HTERT RPE-1 (cell line): Measurements from ENCODE around the gene SLC6A19.
"Not testable (repeated sequence)": the region's sequence is repeated elsewhere in the genome, so short reads cannot be mapped to it uniquely, and the experiment has no call there.

Source experiments
- in situ Hi-C: fragments of 300-500 bp; cut with MboI; formaldehyde crosslinking; loops from 4 replicates; pipeline ENCODE4 v1.14.3; 2020; ENCODE audit warnings: low sequenced_read_pairs

The SLC6A19 gene

GRCh38 chr5:1261643-1262042, 60.2 kb downstream of the SLC6A19 start:
- in situ Hi-C loops = no loop called here

DNA sequence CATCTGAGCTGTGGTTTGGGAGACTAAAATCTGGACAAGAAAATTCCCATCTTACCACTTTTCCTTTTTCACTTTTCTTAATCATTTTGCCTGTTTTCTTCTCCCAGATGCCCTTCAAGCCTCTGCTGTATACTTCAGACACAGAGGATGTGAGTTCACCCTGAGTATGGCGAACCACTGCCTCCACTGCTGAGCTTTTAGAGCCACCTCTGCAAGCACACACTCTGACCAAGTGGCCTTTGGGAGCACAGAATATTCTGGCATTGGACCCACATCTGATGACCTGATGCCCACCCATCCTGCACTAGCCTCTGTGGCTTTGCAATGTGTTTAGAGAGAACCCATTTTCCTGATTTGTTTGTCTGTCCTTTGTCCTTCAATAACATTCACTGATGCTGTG, 61.0 kb downstream of the SLC6A19 start:
- in situ Hi-C loops = no loop called here

DNA sequence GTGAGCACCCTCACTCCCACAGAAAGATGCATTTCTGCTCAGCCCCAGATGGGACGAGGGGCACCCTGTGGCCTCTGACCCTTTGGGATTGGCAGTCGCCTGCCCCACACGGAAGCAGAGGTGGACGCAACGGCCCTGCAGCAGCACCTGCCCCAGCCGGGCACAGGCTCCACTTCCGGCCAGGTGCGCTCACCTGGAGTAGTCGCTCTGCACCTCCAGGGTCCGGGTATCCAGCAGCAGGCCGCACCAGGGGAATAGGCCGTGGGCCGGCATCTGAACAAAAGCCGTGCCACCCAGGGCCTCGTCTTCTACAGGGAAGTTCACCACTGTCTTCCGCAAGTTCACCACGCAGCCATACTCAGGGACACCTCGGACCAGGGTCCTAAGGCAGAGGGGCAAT, 62.8 kb downstream of the SLC6A19 start:
- in situ Hi-C loops = no loop called here

DNA sequence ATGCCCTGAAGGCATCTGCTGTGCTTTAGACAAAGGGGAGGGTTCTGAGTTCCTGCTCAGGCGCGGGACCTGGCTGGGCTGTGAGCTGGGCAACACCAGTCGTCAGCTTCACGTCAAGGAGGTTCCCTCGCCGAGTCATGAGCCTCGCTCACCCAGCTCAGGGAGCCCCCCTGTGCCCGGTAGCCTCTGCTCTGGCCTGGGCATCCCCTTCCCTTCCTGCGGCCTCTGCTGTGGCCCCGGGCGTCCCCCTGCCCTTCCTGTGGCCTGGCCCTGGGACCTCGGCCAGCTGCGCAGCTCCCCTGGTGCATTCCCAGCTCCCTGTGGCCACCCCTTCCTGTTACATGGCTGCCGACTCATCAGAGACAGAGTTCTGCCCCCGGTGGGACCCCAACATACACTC, 63.6 kb downstream of the SLC6A19 start:
- in situ Hi-C loops = no loop called here

DNA sequence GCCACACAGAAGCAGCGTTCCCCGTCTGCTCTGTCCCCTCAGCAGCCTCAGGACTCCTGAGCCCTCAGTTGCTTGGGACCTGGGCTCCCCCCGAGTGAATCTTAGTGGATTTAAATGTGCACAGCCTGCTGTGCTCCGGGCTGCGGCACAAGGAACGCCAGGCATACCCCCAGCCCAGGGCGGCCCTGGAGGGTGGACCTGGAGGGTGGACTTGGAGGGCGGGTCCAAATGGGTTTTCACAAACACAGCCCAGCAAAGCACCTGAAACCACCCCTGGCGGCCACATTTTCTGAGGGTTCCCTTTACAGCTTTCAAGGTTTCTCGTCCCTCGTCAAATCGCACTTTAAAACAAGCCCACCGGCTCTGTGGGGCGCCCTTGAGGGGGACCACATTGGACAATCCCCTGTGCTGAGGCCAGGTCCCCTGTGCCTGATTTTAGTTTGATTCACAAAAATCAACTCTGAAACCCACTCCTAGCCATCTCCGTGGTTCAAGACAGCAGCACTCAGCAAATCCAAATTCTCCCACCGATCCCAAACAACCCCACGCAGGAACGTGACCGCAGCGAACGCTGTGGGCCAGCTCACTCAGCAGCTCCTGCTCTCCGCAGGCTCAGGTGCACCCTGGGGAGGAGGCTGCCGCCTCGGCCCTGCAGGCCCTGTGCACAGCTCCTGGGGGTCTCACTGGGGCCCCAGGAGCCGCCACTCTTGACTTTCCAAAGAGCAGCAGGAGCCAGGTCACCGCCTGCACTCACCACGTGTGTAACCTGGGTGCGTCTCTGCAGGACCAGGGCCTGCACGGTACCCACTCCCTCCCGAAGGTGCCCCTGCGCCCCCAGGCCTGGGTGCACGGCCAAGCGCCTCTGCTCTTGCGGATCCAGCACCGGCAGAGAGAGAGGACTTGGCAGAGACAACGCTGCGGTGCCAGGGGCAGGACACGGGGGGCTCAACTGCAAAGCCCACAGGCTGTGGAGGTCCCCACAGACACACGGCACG, 64.4 kb downstream of the SLC6A19 start:
- in situ Hi-C loops = no loop called here

DNA sequence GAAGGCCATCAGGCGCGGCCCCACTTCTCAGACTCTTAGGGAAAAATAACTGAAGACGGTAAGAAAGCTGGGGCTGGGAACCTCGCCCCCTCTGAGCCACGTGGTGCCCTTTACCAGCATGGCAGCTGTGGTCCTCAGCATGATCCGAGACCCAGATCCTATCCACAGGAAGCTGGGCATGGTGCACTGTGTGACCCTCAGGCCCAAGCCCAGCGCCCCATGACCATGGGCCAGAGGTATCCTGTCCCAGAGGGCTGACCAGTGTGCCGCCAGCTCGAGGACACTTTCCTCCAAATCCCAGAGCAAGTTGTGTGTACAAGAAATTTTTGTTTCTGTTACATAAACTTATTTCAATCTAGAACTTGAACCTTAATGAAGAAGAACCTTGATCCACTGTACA, 65.4 kb downstream of the SLC6A19 start:
- in situ Hi-C loops = no loop called here

GRCh38 chr5:1267464-1267863, 66.1 kb downstream of the SLC6A19 start:
- in situ Hi-C loops = not testable (repeated sequence)

DNA sequence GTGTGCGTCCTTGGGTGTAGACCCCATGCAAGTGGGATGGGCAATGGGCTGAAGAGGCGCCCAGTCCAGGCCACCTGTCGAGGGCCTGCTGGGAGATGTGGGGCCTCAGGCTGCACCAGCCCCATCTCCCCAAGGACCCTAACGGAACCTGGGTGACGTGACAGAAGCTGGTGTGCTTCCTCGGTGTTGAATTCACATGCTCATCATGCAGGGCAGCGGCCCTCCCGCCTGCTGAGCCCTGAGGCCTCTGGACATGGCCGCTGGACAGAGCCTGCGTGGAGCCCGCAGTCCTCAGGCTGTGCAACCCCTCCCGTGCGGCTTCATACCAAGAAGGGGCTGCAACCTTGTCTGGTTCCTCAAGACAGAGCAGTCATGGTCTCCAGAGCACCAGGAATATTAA, 66.7 kb downstream of the SLC6A19 start:
- in situ Hi-C loops = no loop called here

GRCh38 chr5:1268666-1269065, 67.3 kb downstream of the SLC6A19 start:
- in situ Hi-C loops = no loop called here

GRCh38 chr5:1270426-1270825, 69.0 kb downstream of the SLC6A19 start:
- in situ Hi-C loops = no loop called here

GRCh38 chr5:1270933-1271914, 69.8 kb downstream of the SLC6A19 start:
- in situ Hi-C loops = no loop called here

DNA sequence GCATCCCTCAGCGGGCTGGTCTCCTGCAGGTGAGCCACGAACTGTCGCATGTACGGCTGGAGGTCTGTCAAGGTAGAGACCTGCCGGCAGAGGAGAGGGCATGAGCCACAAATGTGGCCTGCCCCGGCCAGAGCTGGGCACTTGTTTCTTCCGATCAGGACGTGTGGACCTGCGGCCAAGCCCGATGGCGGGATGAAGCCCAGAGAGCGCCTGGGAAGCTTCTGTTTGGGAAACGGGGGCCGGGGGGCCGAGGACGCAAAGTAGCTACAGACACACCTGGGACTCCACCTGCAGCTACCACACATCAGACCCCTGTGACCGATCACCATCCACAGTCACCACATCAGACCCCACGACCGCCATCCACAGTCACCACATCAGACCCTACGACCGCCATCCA, 70.8 kb downstream of the SLC6A19 start:
- in situ Hi-C loops = no loop called here

DNA sequence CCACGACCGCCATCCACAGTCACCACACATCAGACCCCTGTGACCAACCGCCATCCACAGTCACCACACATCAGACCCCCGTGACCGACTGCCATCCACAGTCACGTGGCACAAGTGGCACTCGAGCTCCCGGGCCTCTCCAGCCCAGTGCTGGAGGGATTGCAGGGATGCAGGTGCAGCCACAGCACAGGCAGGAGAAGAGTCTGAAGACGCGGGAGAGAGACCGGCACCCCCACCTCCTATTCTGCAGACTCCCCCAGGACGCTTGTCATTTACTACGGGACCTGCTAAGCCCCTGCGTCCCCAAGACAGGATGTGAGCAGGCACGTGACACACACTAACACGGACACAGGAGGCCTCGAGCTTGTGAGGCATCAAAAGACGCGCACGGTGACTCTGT, 72.3 kb downstream of the SLC6A19 start:
- in situ Hi-C loops = no loop called here

DNA sequence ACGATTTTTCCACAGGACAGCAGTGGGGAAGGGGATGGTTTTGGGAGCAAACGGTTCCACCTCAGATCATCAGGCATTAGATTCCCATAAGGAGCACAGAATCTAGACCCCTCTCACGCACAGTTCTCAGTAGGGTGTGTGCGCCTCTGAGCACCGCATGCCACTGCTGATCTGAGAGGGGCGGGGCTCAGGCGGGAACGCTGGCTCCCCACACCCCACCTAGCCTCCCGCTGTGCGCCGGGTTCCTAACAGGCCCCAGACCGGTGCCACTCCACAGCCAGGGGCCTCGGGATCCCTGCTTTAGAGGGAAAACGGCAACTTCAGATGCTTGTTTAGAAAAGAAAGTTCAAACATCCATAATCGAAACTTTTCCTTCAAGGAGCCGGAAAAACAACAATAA, 73.1 kb downstream of the SLC6A19 start:
- in situ Hi-C loops = no loop called here
